Measurements from ENCODE around the gene DENND1B.

DNA sequence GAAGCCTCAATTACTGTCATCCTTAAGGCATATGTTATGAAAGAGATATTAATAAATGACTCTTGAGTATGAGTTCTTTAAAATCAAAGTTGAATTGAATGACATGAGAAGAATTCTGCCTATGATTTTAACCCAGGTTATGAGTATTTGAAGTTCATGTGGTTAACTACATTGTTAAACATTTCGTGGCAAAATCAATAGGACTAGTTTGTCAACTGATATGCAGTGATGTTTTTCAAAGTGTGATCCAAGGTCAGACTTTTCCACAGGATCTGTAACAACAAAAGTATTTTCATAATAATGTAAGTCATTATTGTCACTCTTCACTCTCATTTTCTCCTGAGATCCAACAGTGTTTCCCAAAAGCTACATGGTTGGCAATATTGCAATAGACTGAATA lies 189.5 kb downstream of the DENND1B start:
- no peak for TF ChIP-seq DNMT1 (IDR thresholded peaks at IDR 0.05)
- TF ChIP-seq, protein P1, sequence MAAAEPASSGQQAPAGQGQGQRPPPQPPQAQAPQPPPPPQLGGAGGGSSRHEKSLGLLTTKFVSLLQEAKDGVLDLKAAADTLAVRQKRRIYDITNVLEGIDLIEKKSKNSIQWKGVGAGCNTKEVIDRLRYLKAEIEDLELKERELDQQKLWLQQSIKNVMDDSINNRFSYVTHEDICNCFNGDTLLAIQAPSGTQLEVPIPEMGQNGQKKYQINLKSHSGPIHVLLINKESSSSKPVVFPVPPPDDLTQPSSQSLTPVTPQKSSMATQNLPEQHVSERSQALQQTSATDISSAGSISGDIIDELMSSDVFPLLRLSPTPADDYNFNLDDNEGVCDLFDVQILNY (CRISPR knock-in tag; IDR thresholded peaks at IDR 0.05), result no peak
- no peak for TF ChIP-seq CHD1 (IDR thresholded peaks at IDR 0.05; ENCODE audit: low read length)
- no peak for TF ChIP-seq RNF2 (IDR thresholded peaks at IDR 0.05)
- TF ChIP-seq, protein P2, sequence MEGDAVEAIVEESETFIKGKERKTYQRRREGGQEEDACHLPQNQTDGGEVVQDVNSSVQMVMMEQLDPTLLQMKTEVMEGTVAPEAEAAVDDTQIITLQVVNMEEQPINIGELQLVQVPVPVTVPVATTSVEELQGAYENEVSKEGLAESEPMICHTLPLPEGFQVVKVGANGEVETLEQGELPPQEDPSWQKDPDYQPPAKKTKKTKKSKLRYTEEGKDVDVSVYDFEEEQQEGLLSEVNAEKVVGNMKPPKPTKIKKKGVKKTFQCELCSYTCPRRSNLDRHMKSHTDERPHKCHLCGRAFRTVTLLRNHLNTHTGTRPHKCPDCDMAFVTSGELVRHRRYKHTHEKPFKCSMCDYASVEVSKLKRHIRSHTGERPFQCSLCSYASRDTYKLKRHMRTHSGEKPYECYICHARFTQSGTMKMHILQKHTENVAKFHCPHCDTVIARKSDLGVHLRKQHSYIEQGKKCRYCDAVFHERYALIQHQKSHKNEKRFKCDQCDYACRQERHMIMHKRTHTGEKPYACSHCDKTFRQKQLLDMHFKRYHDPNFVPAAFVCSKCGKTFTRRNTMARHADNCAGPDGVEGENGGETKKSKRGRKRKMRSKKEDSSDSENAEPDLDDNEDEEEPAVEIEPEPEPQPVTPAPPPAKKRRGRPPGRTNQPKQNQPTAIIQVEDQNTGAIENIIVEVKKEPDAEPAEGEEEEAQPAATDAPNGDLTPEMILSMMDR (IDR thresholded peaks at IDR 0.05 in 2 of 3, conservative IDR thresholded peaks at IDR 0.05 in 1 of 3; ENCODE audit: insufficient read depth in 2 of 3, low read depth in 1 of 3, low read length in 3 of 3), result no peak
- no peak for TF ChIP-seq ZBTB7A (IDR thresholded peaks at IDR 0.05; ENCODE audit: borderline replicate concordance, control insufficient read depth, low read depth, low read length)
- no peak for TF ChIP-seq CBX3 (IDR thresholded peaks at IDR 0.05; ENCODE audit: borderline replicate concordance in 1 of 2, low read length in 2 of 2)
- no peak for TF ChIP-seq TCF7L2 (IDR thresholded peaks at IDR 0.05; ENCODE audit: low read depth, low read length)
